Muscle of arm (tissue), 12 donors: ENCODE measurements around the gene SLC1A3. TPM values are rescaled to one million over a fixed set of nuclear protein-coding genes. Genes with fewer than 3 reads are reported as not detected.
A peak's percentile ranks its signal among the peaks of the same experiment; 100 is the strongest.

Source experiments
- DNase-seq: peaks from one replicate; pipeline ENCODE4 v3.0.0-alpha.2; 2013
- polyA plus RNA-seq, 12 donors: library from polyadenylated mRNA; unstranded; fragments of 120-200 nt; gene quantifications; one replicate each; pipeline ENCODE4 v1.2.1, GENCODE V29; 2013; ENCODE audit not compliant: insufficient read length in 12 of 12

SLC1A3 gene
- polyA plus RNA-seq, 12 donors: 14.3 to 41.1 (median 21.6) TPM; not detected in 1

GRCh38 chr5:36654564-36654963, 48.2 kb downstream of the SLC1A3 start:
- DNase-seq: no peak

- no peak for DNase-seq
These were observed 48.8 kb downstream of the SLC1A3 start for GRCh38 chr5:36655161-36655560.

GRCh38 chr5:36656556-36656955, 50.1 kb downstream of the SLC1A3 start:
- no peak for DNase-seq

GRCh38 chr5:36657563-36657995, 51.2 kb downstream of the SLC1A3 start:
- peak; percentile 93 for DNase-seq

GRCh38 chr5:36658038-36658756, 51.8 kb downstream of the SLC1A3 start:
- no peak for DNase-seq

GRCh38 chr5:36659411-36659810, 53.0 kb downstream of the SLC1A3 start:
- no peak for DNase-seq

- DNase-seq: no peak
These were observed 54.1 kb downstream of the SLC1A3 start for GRCh38 chr5:36660397-36661049.

GRCh38 chr5:36661456-36662220, 55.2 kb downstream of the SLC1A3 start:
- DNase-seq: no peak

- peak; percentile 41 for DNase-seq
These were observed 56.0 kb downstream of the SLC1A3 start for GRCh38 chr5:36662291-36662851.

- no peak for DNase-seq
These were observed 58.4 kb downstream of the SLC1A3 start for GRCh38 chr5:36664766-36665165.

- DNase-seq: no peak
These were observed 59.2 kb downstream of the SLC1A3 start for GRCh38 chr5:36665628-36666027.

- DNase-seq: peak; percentile 28
These were observed 59.9 kb downstream of the SLC1A3 start for GRCh38 chr5:36666274-36666673.

- no peak for DNase-seq
These were observed 60.6 kb downstream of the SLC1A3 start for GRCh38 chr5:36666986-36667385.

GRCh38 chr5:36667824-36668223, 61.4 kb downstream of the SLC1A3 start:
- no peak for DNase-seq

GRCh38 chr5:36669015-36669651, 62.7 kb downstream of the SLC1A3 start:
- no peak for DNase-seq

GRCh38 chr5:36670548-36670947, 64.1 kb downstream of the SLC1A3 start:
- DNase-seq: no peak

- peak; percentile 60 for DNase-seq
These were observed 68.9 kb downstream of the SLC1A3 start for GRCh38 chr5:36675282-36675681.

- no peak for DNase-seq
These were observed 73.0 kb downstream of the SLC1A3 start for GRCh38 chr5:36679221-36679989.

- DNase-seq: no peak
These were observed 73.7 kb downstream of the SLC1A3 start for GRCh38 chr5:36680066-36680465.

- no peak for DNase-seq
These were observed 75.3 kb downstream of the SLC1A3 start for GRCh38 chr5:36681711-36682110.

GRCh38 chr5:36682499-36682898, 76.1 kb downstream of the SLC1A3 start:
- DNase-seq: no peak
